Measurements from ENCODE around the gene MOB3B.

MOB3B gene

GRCh38 chr9:27545471-27545870 lies 15.9 kb upstream of the MOB3B start:
- DNase-seq: no peak
- in situ Hi-C loops (cut with MboI; ENCODE audit: low pct_unique_long_range_greater_than_20kb, low sequenced_read_pairs): no loop called here

GRCh38 chr9:27542508-27542907 lies 12.9 kb upstream of the MOB3B start:
- in situ Hi-C loops (cut with MboI; ENCODE audit: low pct_unique_long_range_greater_than_20kb, low sequenced_read_pairs): no loop called here
- DNase-seq: no peak

DNA sequence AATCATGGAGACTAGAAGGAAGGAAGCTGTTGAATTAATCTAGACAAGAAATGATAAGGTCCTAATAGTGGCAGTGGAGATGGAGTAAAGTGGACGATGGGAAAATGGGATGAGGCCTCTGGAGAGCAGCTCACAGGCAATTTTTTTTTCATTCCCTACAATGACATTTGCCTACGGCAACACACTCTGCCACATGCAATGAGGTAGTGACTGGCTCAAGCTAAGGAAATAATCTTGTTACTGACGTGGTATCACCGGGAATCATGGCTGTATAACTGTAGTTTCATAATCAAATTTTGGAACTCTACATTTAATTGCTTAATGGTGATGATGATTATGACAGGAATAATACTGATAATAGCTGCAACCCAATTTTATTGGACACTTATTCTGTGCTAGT lies 12.1 kb upstream of the MOB3B start:
- no peak for DNase-seq
- in situ Hi-C loops (cut with MboI; ENCODE audit: low pct_unique_long_range_greater_than_20kb, low sequenced_read_pairs): no loop called here

DNA sequence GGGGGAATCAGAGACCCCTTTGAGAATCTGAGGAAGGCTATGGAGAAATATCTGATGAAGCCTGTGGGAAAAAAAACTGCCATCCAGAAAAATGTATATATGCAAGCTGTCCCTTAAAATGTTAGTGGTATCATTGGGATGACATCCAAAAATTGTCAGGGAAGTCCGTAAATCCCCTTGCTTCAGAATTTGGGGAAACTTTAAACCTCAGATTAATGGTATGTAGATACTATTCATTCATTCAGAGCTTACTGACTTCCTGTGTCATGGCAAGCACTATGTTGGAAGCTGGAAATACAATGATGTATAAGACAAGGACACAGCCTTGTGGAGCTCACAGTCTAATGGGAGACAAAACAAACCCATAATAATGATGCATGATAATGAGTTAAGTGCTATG lies 10.9 kb upstream of the MOB3B start:
- no peak for DNase-seq
- in situ Hi-C loops (cut with MboI; ENCODE audit: low pct_unique_long_range_greater_than_20kb, low sequenced_read_pairs): no loop called here

- in situ Hi-C loops (cut with MboI; ENCODE audit: low pct_unique_long_range_greater_than_20kb, low sequenced_read_pairs): no loop called here
- DNase-seq: peak; percentile 18
These were observed 10.1 kb upstream of the MOB3B start for GRCh38 chr9:27539479-27540441.

DNA sequence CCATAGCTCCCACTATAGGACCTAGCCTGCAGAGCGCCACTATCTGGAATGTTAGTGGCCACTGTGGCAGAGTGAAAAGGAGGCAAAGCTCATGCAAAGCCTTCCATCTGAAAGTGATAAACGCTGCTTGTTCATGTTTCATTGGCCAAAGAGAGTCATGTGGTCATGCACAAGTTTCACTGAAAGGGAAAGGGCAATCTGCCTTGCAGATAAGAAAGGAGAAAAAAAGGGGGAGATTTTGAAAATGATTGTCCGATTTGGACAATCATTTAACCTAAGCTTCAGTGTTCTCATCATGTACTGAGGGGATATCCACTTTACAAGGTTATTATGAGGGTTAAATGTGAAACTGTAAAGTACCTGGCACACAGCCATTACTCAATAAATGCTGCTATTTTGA lies 9.0 kb upstream of the MOB3B start:
- in situ Hi-C loops (cut with MboI; ENCODE audit: low pct_unique_long_range_greater_than_20kb, low sequenced_read_pairs): no loop called here
- no peak for DNase-seq

- in situ Hi-C loops (cut with MboI; ENCODE audit: low pct_unique_long_range_greater_than_20kb, low sequenced_read_pairs): no loop called here
- no peak for DNase-seq
These were observed 8.1 kb upstream of the MOB3B start for GRCh38 chr9:27537756-27538155.

- DNase-seq: no peak
- in situ Hi-C loops (cut with MboI; ENCODE audit: low pct_unique_long_range_greater_than_20kb, low sequenced_read_pairs): no loop called here
These were observed 7.4 kb upstream of the MOB3B start for GRCh38 chr9:27537027-27537435.

DNA sequence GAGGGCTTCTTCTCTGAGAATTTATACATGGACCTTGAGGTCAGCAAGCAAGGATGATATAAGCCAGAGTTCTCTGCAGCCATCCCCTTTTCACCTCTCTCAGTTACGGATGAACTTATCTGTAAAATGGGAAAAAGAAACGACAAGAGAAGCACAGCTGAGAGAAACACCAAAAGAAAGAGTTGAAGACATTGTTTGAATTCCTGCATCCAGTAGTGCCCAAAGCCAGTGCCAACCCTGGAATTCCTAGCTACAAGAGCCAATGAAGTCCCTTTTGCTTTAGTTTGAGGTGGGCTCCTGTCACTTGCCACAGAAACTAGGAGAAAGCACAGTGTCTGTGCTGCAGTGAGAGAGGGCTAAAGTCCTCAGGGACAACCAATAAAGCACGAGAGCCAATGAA lies 6.6 kb upstream of the MOB3B start:
- in situ Hi-C loops (cut with MboI; ENCODE audit: low pct_unique_long_range_greater_than_20kb, low sequenced_read_pairs): no loop called here
- DNase-seq: no peak

- peak; percentile 69 for DNase-seq
- in situ Hi-C loops (cut with MboI; ENCODE audit: low pct_unique_long_range_greater_than_20kb, low sequenced_read_pairs): no loop called here
These were observed 6.1 kb upstream of the MOB3B start for GRCh38 chr9:27535701-27536118.

GRCh38 chr9:27534658-27535209 lies 5.1 kb upstream of the MOB3B start:
- DNase-seq: no peak
- in situ Hi-C loops (cut with MboI; ENCODE audit: low pct_unique_long_range_greater_than_20kb, low sequenced_read_pairs): no loop called here

DNA sequence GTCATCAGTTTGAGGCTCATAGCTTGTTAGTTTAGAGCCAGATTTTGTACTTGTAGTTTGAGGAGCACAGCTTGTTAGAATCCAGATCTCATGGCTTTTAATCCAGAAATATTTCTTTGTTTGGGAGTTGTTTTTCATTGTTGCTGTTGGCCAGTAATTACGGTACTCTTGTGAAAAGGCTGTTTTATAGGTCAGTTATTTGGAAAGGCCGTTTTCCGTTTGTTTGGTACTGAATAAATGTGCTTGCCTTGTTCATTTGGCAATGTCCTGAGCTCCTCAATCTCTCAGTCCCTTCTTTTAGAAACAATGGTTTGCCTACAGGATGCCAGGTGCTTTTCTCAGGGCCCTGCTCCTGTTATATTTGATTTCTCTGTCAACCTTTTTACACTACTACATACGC lies 4.5 kb upstream of the MOB3B start:
- DNase-seq: no peak
- in situ Hi-C loops (cut with MboI; ENCODE audit: low pct_unique_long_range_greater_than_20kb, low sequenced_read_pairs): no loop called here

DNA sequence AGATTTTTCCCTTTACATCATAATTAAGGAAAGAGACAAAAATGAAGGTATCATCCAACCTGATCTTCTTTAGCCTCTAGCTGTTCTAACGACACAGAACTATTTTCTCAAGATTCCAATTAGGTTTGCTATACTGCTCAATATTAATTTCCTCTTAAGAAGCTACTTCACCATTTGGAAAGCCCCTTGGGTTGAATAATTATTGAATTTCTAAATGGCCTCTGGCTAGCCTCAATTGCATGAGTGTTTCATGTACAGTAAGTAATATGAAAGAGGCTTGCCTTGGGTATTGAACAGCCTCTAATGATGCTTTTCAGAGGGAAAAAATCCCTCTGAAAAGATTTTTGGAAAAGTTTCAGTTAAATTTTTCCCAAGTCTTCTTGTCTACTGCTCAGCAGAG lies 3.7 kb upstream of the MOB3B start:
- in situ Hi-C loops (cut with MboI; ENCODE audit: low pct_unique_long_range_greater_than_20kb, low sequenced_read_pairs): no loop called here
- no peak for DNase-seq

DNA sequence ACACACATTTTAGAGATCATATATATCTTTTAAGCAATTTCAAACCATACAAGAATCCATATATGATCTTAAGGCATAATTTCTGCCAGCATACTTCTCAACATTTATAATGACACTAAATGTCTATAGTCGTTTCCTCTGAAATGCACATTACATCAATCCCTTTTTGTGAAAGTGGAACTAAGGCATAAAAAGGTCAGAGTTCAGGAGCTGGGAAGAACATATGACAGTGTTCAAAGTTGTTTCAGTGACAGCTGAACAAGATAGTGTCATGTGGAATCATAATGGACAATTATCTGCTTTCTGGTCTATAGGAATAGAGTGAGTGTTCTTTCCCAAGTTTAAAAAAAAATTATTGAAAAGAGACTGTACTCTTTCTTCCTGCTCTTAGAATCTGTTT lies 2.4 kb upstream of the MOB3B start:
- DNase-seq: no peak
- in situ Hi-C loops (cut with MboI; ENCODE audit: low pct_unique_long_range_greater_than_20kb, low sequenced_read_pairs): no loop called here

GRCh38 chr9:27530915-27531755 lies 1.5 kb upstream of the MOB3B start:
- no peak for DNase-seq
- in situ Hi-C loops (cut with MboI; ENCODE audit: low pct_unique_long_range_greater_than_20kb, low sequenced_read_pairs): no loop called here

- in situ Hi-C loops (cut with MboI; ENCODE audit: low pct_unique_long_range_greater_than_20kb, low sequenced_read_pairs): loop anchor here (10.0 kb wide), 1 partner anchor 194 kb away; no protein-coding TSS in a partner anchor
- peak; percentile 72 for DNase-seq
These were observed 713 bp downstream of the MOB3B start for GRCh38 chr9:27528886-27529315.

GRCh38 chr9:27528076-27528885 lies 1.3 kb downstream of the MOB3B start:
- peak; percentile 71 for DNase-seq

GRCh38 chr9:27527702-27528075 lies 1.9 kb downstream of the MOB3B start:
- no peak for DNase-seq
- in situ Hi-C loops (cut with MboI; ENCODE audit: low pct_unique_long_range_greater_than_20kb, low sequenced_read_pairs): loop anchor here (10.0 kb wide), 1 partner anchor 193 kb away; no protein-coding TSS in a partner anchor

More at GRCh38 chr9:27528076-27528885, 1.3 kb downstream of the MOB3B start:
- in situ Hi-C loops (cut with MboI; ENCODE audit: low pct_unique_long_range_greater_than_20kb, low sequenced_read_pairs): loop anchor here (10.0 kb wide), 1 partner anchor 193 kb away; no protein-coding TSS in a partner anchor

GRCh38 chr9:27524236-27524635 lies 5.4 kb downstream of the MOB3B start, which contains the start of gene IFNK:
Gene IFNK, plus strand, starts transcription at chr9:27524290. Its CDS starts 47 bp downstream, at chr9:27524337.
- in situ Hi-C loops (cut with MboI; ENCODE audit: low pct_unique_long_range_greater_than_20kb, low sequenced_read_pairs): loop anchor here (10.0 kb wide), 1 partner anchor 189 kb away; no protein-coding TSS in a partner anchor
- no peak for DNase-seq

All from KBM-7 (cell line).